ENCODE data around the gene CSN1S1.

DNA sequence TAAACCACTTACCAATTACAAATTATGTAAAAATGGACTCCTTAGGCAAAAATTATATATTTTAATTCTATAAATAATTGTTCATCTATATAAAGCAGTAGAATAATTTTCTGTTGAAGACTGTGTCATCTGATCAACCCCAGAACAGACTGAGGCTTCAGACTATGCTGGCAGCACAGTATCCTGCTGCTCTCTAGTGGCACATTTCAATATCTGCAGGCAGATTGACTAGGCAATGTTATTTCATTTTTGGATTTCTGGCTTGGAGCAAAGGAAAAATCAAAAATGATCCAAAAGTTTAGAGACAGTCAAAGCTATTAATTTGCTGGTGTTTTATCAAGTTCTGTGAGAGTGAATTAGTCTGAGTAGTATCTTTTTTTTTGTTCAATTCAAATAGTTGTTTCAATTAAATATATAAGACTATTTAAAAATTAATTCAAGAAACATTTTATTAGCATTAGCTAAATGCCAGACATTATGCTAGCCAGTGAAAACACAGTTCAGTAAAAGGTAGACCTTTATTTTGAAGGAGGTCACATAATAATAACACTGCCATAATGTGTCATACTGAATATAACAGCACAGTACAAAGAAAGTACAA is 49.6 kb upstream of the CSN1S1 start:
- TF ChIP-seq POU2F2 (IDR thresholded peaks at IDR 0.05; ENCODE audit: low read depth, low read length) (no peak), POLR2A (IDR thresholded peaks at IDR 0.05; ENCODE audit: low read depth, low read length) (no peak), TAF1 (IDR thresholded peaks at IDR 0.05; ENCODE audit: low read depth, low read length) (no peak), POLR2AphosphoS5 (IDR thresholded peaks at IDR 0.05; ENCODE audit: low read depth, low read length) (no peak), SPI1 (IDR thresholded peaks at IDR 0.05; ENCODE audit: low read depth, low read length) (no peak)

Data from GM12891 (cell line).